MCF 10A (cell line): ENCODE measurements around the gene MEF2C. TPM values are rescaled to one million over a fixed set of nuclear protein-coding genes. Genes with fewer than 3 reads are reported as not detected.
"Not testable (repeated sequence)": the region's sequence is repeated elsewhere in the genome, so short reads cannot be mapped to it uniquely, and the experiment has no call there.

Experiments used
- BruUV-seq: library from RNA; stranded (reverse); fragments of 400-500 nt; replicated peaks from 2 replicates; lab custom pipeline; 2021; lab: Mats Ljungman, UMichigan
- CTCF ChIA-PET: fragments of 300-600 bp; sonication (Branson Sonifier 250); formaldehyde crosslinking; extraction: SDS; loops from one replicate; lab custom pipeline; 2021; ENCODE audit warnings: antibody characterized with exemption, inconsistent platforms; lab: Yijun Ruan, JAX
- POLR2A ChIA-PET: fragments of 300-600, 350-650 bp; sonication (Branson Sonifier 250); formaldehyde crosslinking; extraction: SDS; loops from one replicate; lab custom pipeline; 2020; ENCODE audit warnings: antibody characterized with exemption, inconsistent platforms; lab: Yijun Ruan, JAX
- DNase-seq: peaks from one replicate; pipeline ENCODE4 v3.0.0-alpha.2; 2018; ENCODE audit not compliant: unreplicated experiment
- H3K27ac Mint-ChIP-seq: one replicate; pipeline ENCODE4 v1.8.0; 2022; ENCODE audit warnings: mild to moderate bottlenecking, low read depth, mixed read lengths; ENCODE audit not compliant: unreplicated experiment
- H3K27me3 Mint-ChIP-seq: one replicate; pipeline ENCODE4 v1.8.0; 2022; ENCODE audit warnings: mixed read lengths; ENCODE audit not compliant: insufficient read depth, unreplicated experiment
- H3K36me3 Mint-ChIP-seq: one replicate; pipeline ENCODE4 v1.8.0; 2022; ENCODE audit warnings: mild to moderate bottlenecking, moderate library complexity, mixed read lengths; ENCODE audit not compliant: insufficient read depth, unreplicated experiment
- H3K4me1 Mint-ChIP-seq: one replicate; pipeline ENCODE4 v1.8.0; 2022; ENCODE audit warnings: mixed read lengths; ENCODE audit not compliant: insufficient read depth, unreplicated experiment
- H3K4me3 Mint-ChIP-seq: one replicate; pipeline ENCODE4 v1.8.0; 2022; ENCODE audit warnings: mild to moderate bottlenecking, moderate library complexity, mixed read lengths; ENCODE audit not compliant: unreplicated experiment
- H3K9me3 Mint-ChIP-seq: one replicate; pipeline ENCODE4 v1.8.0; 2022; ENCODE audit warnings: mixed read lengths; ENCODE audit not compliant: unreplicated experiment
- CTCF ChIP-seq: fragments of 200-600 bp; IDR thresholded peaks from one replicate; pipeline ENCODE4 v1.8.0; 2022; ENCODE audit warnings: antibody characterized with exemption, mild to moderate bottlenecking; ENCODE audit not compliant: unreplicated experiment
- intact Hi-C: fragments of 100-400 bp; cut with micrococcal nuclease; formaldehyde crosslinking; loops from 2 replicates; pipeline ENCODE4 v1.14.1; 2022
- total RNA-seq: library from RNA; stranded (reverse); gene quantifications from 2 replicates; pipeline ENCODE4 v1.2.3, GENCODE V29; 2022

The MEF2C gene
- total RNA-seq, 1 experiment from 2014 or later, result 0.05 TPM

- Mint-ChIP-seq H3K27me3 (peaks cover 63% of the 10 kb centered on the region), H3K4me3 (no peak overlapping the region), H3K4me1 (no peaks in the 10 kb centered on the region), H3K9me3 (no peaks in the 10 kb centered on the region), H3K36me3 (no peaks in the 10 kb centered on the region), H3K27ac (no peak overlapping the region)
- ChIA-PET POLR2A (no interaction called here), CTCF (interaction anchor here (0.6 to 0.9 kb wide), 4 partner anchors 20 to 197 kb away, joined by 3 to 6 read pairs (median 3); no protein-coding TSS in a partner anchor)
- no peak for TF ChIP-seq CTCF
- no peak for DNase-seq
- intact Hi-C loops, result no loop called here
- BruUV-seq, result no TSS peak
These were observed 43.8 kb upstream of the MEF2C start for GRCh38 chr5:88926774-88927173.

DNA sequence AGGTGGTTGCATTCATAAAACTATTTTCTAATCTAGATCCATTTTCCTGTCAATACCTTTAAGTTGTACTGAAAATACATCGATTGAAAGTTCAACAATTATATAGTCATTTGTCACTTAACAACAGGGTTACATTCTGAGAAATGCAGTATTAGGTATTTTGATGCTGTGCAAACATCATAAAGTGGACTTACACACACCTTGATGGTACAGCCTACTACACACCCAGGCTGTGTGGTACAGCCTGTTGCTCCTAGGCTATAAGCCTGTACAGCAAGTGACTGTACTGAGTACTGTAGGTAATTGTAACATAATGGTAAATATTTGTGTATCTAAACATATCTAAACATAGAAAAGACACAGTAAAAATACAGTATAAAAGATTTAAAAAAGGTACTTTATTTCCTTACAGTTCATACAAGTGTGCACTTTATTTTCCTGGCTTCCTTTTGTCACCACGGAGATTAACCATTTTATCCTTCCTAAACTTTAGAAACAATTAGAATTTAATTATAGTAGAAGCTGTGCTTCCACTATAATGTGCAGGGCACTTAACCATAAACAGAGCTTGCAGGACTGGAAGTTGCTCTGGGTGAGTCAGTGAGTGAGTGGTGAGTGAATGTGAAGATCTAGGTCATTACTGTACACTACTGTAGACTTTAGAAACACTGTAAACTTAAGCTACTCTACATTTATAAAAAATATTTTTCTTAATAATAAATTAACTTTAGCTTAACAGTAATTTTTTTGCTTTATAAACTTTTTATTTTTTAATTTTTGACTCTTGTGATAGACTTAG is 42.9 kb upstream of the MEF2C start:
- no peak overlapping the region for H3K27ac Mint-ChIP-seq
- BruUV-seq, result no TSS peak
- CTCF ChIA-PET, result no interaction called here
- intact Hi-C loops, result no loop called here
- no peaks in the 10 kb centered on the region for H3K4me1 Mint-ChIP-seq
- POLR2A ChIA-PET, result no interaction called here
- DNase-seq, result no peak
- H3K4me3 Mint-ChIP-seq, result no peak overlapping the region
- no peak for TF ChIP-seq CTCF
- no peaks in the 10 kb centered on the region for H3K9me3 Mint-ChIP-seq
- peaks cover 62% of the 10 kb centered on the region for H3K27me3 Mint-ChIP-seq
- no peaks in the 10 kb centered on the region for H3K36me3 Mint-ChIP-seq

DNA sequence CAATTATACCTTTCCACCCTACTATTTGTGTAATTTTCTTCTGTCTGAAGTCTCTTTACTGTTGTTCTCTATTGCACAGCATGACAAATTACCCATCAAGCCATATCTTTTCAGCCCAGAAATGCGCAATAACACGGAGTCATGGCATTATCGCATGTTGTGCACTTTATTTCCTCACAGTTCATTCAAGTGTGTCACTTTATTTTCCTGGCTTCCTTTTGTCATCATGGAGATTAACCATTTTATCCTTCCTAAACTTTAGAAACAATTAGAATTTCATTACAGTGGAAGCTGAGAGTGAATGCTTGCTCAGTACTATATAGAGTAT is 41.3 kb upstream of the MEF2C start:
- Mint-ChIP-seq H3K36me3 (no peaks in the 10 kb centered on the region), H3K4me1 (no peaks in the 10 kb centered on the region), H3K27me3 (peaks cover 51% of the 10 kb centered on the region), H3K27ac (no peak overlapping the region), H3K9me3 (no peaks in the 10 kb centered on the region), H3K4me3 (no peak overlapping the region)
- DNase-seq, result no peak
- CTCF ChIA-PET, result interaction anchor here (0.9 kb wide), 1 partner anchor 805 kb away, joined by 4 read pairs; no protein-coding TSS in a partner anchor
- BruUV-seq, result no TSS peak
- no peak for TF ChIP-seq CTCF
- intact Hi-C loops, result no loop called here
- POLR2A ChIA-PET, result no interaction called here

DNA sequence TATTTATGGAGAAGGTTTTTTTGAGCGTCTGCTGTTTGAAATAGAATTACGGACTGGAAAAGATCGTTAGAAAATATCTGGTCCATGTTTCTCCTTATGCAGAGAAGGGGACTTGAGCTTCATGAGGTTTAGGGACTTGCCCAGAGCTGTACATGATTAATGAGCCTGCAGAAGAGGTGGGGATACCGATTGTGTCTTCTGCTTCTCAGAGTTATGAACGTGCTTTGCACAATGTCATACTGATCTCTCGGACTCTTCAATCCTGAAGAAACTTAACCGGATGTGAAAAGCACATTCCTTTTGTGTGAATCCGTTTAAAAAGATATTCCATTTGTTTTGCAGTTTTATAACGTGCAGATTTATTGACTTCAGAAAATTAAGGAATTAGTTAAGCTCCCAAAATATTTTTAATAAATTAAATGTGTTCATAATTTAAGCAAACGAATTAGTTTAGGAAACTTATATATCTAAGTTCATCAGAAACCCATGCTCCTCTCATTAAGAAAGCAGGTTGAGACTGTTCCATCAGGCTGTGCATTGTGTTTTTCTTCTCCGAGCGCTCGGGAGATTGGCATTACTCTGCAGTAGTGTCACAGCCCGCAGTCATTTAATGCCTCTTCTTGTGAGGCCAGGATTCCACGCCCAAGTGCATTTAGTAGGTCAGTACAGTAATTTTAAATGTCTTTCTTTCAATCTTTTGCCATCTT is 40.8 kb upstream of the MEF2C start:
- no TSS peak for BruUV-seq
- Mint-ChIP-seq H3K9me3 (no peaks in the 10 kb centered on the region), H3K27me3 (peaks cover 46% of the 10 kb centered on the region), H3K4me3 (no peak overlapping the region), H3K36me3 (no peaks in the 10 kb centered on the region), H3K27ac (no peak overlapping the region), H3K4me1 (no peaks in the 10 kb centered on the region)
- DNase-seq, result no peak
- TF ChIP-seq CTCF, result no peak
- intact Hi-C loops, result no loop called here
- CTCF ChIA-PET, result interaction anchor here (0.6 kb wide), 1 partner anchor 550 kb away, joined by 3 read pairs; no protein-coding TSS in a partner anchor
- POLR2A ChIA-PET, result no interaction called here

- H3K9me3 Mint-ChIP-seq, DNase-seq, BruUV-seq, H3K4me1 Mint-ChIP-seq, intact Hi-C loops, H3K36me3 Mint-ChIP-seq, POLR2A ChIA-PET, CTCF ChIA-PET, H3K4me3 Mint-ChIP-seq, H3K27ac Mint-ChIP-seq: not testable (repeated sequence)
- H3K27me3 Mint-ChIP-seq, result peaks cover 12% of the 10 kb centered on the region
These were observed 29.8 kb upstream of the MEF2C start for GRCh38 chr5:88912743-88913142.

DNA sequence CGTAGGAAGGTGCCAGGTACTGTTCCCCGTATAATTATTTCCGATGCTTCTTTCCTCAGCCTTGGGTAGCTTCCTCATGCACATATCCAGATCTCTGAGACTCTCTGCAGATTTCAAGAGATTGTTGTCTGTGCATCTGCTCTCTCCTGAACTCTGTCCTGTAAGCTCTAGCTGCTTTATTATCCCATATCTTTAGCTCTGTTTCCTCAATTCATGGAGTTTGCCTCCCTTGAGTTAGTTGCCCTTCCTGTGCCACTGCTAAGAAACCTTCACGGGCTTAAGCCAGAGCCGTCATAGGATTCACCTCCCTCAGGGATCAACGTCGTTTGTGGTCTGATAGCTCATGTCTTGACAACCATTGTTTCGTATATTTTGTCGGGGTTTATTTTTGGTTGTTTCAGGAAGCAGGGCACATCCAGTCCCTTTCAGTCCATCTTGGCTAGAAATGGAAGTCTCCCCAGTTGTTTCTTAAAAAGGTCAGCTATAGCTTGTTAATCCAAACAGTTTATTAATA is 28.1 kb upstream of the MEF2C start:
- H3K36me3 Mint-ChIP-seq, H3K27ac Mint-ChIP-seq, H3K4me1 Mint-ChIP-seq, CTCF ChIA-PET, BruUV-seq, intact Hi-C loops, H3K4me3 Mint-ChIP-seq, POLR2A ChIA-PET, H3K9me3 Mint-ChIP-seq, DNase-seq: not testable (repeated sequence)
- H3K27me3 Mint-ChIP-seq, result peaks cover 12% of the 10 kb centered on the region
